IMR-90 (cell line): ENCODE results near the gene FOLR2. TPM values are rescaled to one million over a fixed set of nuclear protein-coding genes. Genes with fewer than 3 reads are reported as not detected.

Experiments
- ATAC-seq: fragments of 200-7000 bp; cut with Tn5 transposase; 2 replicates; pipeline ENCODE4 v1.9.1; 2020; ENCODE audit warnings: low read depth, mild to moderate bottlenecking, moderate library complexity
- BruUV-seq: library from RNA; stranded (reverse); fragments of 400-500 nt; replicated peaks from 2 replicates; lab custom pipeline; 2021; lab: Mats Ljungman, UMichigan
- CTCF ChIA-PET: fragments of 300-600 bp; formaldehyde crosslinking; extraction: SDS; loops from one replicate; lab custom pipeline; 2021; ENCODE audit warnings: antibody characterized with exemption; lab: Yijun Ruan, JAX
- POLR2A ChIA-PET: fragments of 300-600 bp; sonication (Branson Sonifier 250); formaldehyde crosslinking; loops from one replicate; lab custom pipeline; 2022; ENCODE audit warnings: antibody characterized with exemption; ENCODE audit not compliant: unreplicated experiment; lab: Charles Lee
- DNase-seq: peaks from one replicate; pipeline ENCODE4 v3.0.0; 2013
- H2AFZ ChIP-seq: replicated peaks from 2 replicates; pipeline ENCODE3; 2013; ENCODE audit warnings: low read length, mild to moderate bottlenecking; ENCODE audit not compliant: poor library complexity
- H2AK5ac ChIP-seq: 2 replicates; pipeline ENCODE4 v1.6.1; 2013; ENCODE audit warnings: low read depth, low read length, inconsistent platforms
- H2AK9ac ChIP-seq: replicated peaks from 2 replicates; pipeline ENCODE3; 2013; ENCODE audit warnings: mild to moderate bottlenecking, low read depth, low read length, moderate library complexity; ENCODE audit not compliant: poor library complexity
- H2BK120ac ChIP-seq: 2 replicates; pipeline ENCODE4 v1.6.1; 2013; ENCODE audit warnings: low read depth, low read length, inconsistent platforms
- H2BK15ac ChIP-seq: 3 replicates; pipeline ENCODE4 v1.6.1; 2013; ENCODE audit warnings: low read depth, low read length, inconsistent platforms
- H2BK20ac ChIP-seq: 2 replicates; pipeline ENCODE4 v1.6.1; 2013; ENCODE audit warnings: low read depth, mild to moderate bottlenecking, inconsistent platforms, low read length, moderate library complexity
- H2BK5ac ChIP-seq: 2 replicates; pipeline ENCODE4 v1.6.1; 2013; ENCODE audit warnings: mild to moderate bottlenecking, low read depth, low read length, inconsistent platforms; ENCODE audit not compliant: poor library complexity, severe bottlenecking
- H3K14ac ChIP-seq: replicated peaks from 2 replicates; pipeline ENCODE4 v1.6.1; 2013; ENCODE audit warnings: low read depth, low read length, inconsistent platforms
- H3K18ac ChIP-seq: 2 replicates; pipeline ENCODE4 v1.6.1; 2013; ENCODE audit warnings: low read depth, low read length, control low read depth
- H3K23ac ChIP-seq: 2 replicates; pipeline ENCODE4 v1.6.1; 2013; ENCODE audit warnings: low read depth, low read length, inconsistent platforms
- H3K27ac ChIP-seq: 2 replicates; pipeline ENCODE4 v1.5.1; 2013; ENCODE audit warnings: mild to moderate bottlenecking, control low read depth, low read length; ENCODE audit not compliant: insufficient read depth
- H3K27me3 ChIP-seq: 2 replicates; pipeline ENCODE4 v1.6.1; 2013; ENCODE audit warnings: low read length; ENCODE audit not compliant: control insufficient read depth, insufficient read depth
- H3K36me3 ChIP-seq: 2 replicates; pipeline ENCODE4 v1.6.1; 2013; ENCODE audit warnings: low read length, mixed read lengths; ENCODE audit not compliant: control insufficient read depth, insufficient read depth
- H3K4ac ChIP-seq: 2 replicates; pipeline ENCODE4 v1.6.1; 2013; ENCODE audit warnings: low read depth, low read length, inconsistent platforms
- H3K4me1 ChIP-seq: 2 replicates; pipeline ENCODE4 v1.6.1; 2013; ENCODE audit warnings: low read length, mixed read lengths; ENCODE audit not compliant: control insufficient read depth, insufficient read depth
- H3K4me2 ChIP-seq: 2 replicates; pipeline ENCODE4 v1.6.1; 2013; ENCODE audit warnings: low read depth, mild to moderate bottlenecking, control low read depth, low read length, moderate library complexity
- H3K4me3 ChIP-seq: 2 replicates; pipeline ENCODE4 v1.5.1; 2013; ENCODE audit warnings: low read depth, mild to moderate bottlenecking, control low read depth, low read length, moderate library complexity; ENCODE audit not compliant: insufficient read depth
- H3K56ac ChIP-seq: 2 replicates; pipeline ENCODE4 v1.6.1; 2013; ENCODE audit warnings: low read length, inconsistent platforms; ENCODE audit not compliant: insufficient read depth; ENCODE audit errors: extremely low read depth
- H3K79me1 ChIP-seq, 2 experiments: 2 replicates each; pipeline ENCODE4 v1.6.1; 2013; ENCODE audit warnings: low read length in 2 of 2, inconsistent platforms in 1 of 2, low read depth in 1 of 2
- H3K9ac ChIP-seq: 2 replicates; pipeline ENCODE4 v1.6.1; 2013; ENCODE audit warnings: low read depth, low read length, control low read depth
- H3K9me1 ChIP-seq: 2 replicates; pipeline ENCODE4 v1.6.1; 2013; ENCODE audit warnings: low read length, inconsistent platforms; ENCODE audit not compliant: insufficient read depth
- H3K9me3 ChIP-seq: 2 replicates; pipeline ENCODE4 v1.6.1; 2013; ENCODE audit warnings: low read length; ENCODE audit not compliant: control insufficient read depth, insufficient read depth
- H4K20me1 ChIP-seq: 2 replicates; pipeline ENCODE4 v1.6.1; 2013; ENCODE audit warnings: low read length, inconsistent platforms; ENCODE audit not compliant: insufficient read depth
- H4K5ac ChIP-seq: 2 replicates; pipeline ENCODE4 v1.6.1; 2013; ENCODE audit warnings: mild to moderate bottlenecking, low read depth, low read length, control low read depth
- H4K8ac ChIP-seq, 2 experiments: 2 replicates each; pipeline ENCODE4 v1.6.1; 2013; ENCODE audit warnings: low read depth in 2 of 2, low read length in 2 of 2, control low read depth in 1 of 2, inconsistent platforms in 1 of 2
- H4K91ac ChIP-seq: 2 replicates; pipeline ENCODE4 v1.6.1; 2013; ENCODE audit warnings: low read depth, low read length, inconsistent platforms; ENCODE audit not compliant: insufficient read depth
- CEBPB ChIP-seq: IDR thresholded peaks from 2 replicates; pipeline ENCODE4 v1.6.1; 2012; ENCODE audit warnings: low read depth, low read length, improper control_type of control experiment
- MAZ ChIP-seq: IDR thresholded peaks from 2 replicates; pipeline ENCODE4 v1.6.1; 2012; ENCODE audit warnings: low read depth, mild to moderate bottlenecking, low read length, improper control_type of control experiment, moderate library complexity, borderline replicate concordance
- MXI1 ChIP-seq: IDR thresholded peaks from 2 replicates; pipeline ENCODE4 v1.6.1; 2012; ENCODE audit warnings: low read depth, mild to moderate bottlenecking, low read length, moderate library complexity, borderline replicate concordance
- RFX5 ChIP-seq: IDR thresholded peaks from 2 replicates; pipeline ENCODE4 v1.8.0; 2012; ENCODE audit warnings: low read depth, mild to moderate bottlenecking, low read length, moderate library complexity
- WGBS, 2 experiments: methylation state at CpG; one replicate each; pipeline versions ENCODE4 v1.1.5 to v1.1.7; 2013; ENCODE audit warnings: missing lambda C conversion rate in 2 of 2; ENCODE audit not compliant: insufficient read length in 1 of 2; ENCODE audit errors: extremely low coverage in 2 of 2; 5-methylcytosine and 5-hydroxymethylcytosine counted together
- dilution Hi-C: fragments of 300-500 bp; cut with HindIII; formaldehyde crosslinking; loops from one replicate; pipeline ENCODE4 v1.14.3; 2018; ENCODE audit warnings: low sequenced_read_pairs; ENCODE audit not compliant: unreplicated experiment
- in situ Hi-C: fragments of 300-500 bp; cut with MboI; formaldehyde crosslinking; loops from 3 replicates; pipeline ENCODE4 v1.14.3; 2019; ENCODE audit warnings: low sequenced_read_pairs, inconsistent platforms, mixed read lengths
- intact Hi-C: fragments of 100-400 bp; cut with micrococcal nuclease; formaldehyde crosslinking; loops from 2 replicates; pipeline ENCODE4 v1.10.0; 2022
- polyA plus RNA-seq, 3 experiments: library from polyadenylated mRNA; depleted of rRNA; stranded (reverse); fragments of >200 nt; gene quantifications; 2 replicates each; pipeline ENCODE4 v1.2.3, GENCODE V29; 2012; ENCODE audit warnings: low replicate concordance in 1 of 3
- total RNA-seq: library from RNA; depleted of rRNA; stranded (reverse); fragments of >200 nt; gene quantifications from 2 replicates; pipeline ENCODE4 v1.2.3, GENCODE V29; 2012

The FOLR2 gene
- total and polyA plus RNA-seq, 2 of the 4 experiments (the other 2 are of a cell fraction), result not detected

GRCh38 chr11:72224564-72225410 is 8.2 kb downstream of the FOLR2 start, which contains the start of gene INPPL1:
TSS of gene INPPL1 (plus strand) at chr11:72224767. CDS start at chr11:72224985, 218 bp downstream.
- peaks cover 23 to 55% of the 10 kb centered on the region in 2 experiments; a peak in 3 of 4 replicates for H3K79me1 ChIP-seq
- H3K4ac ChIP-seq, result peak within 1 kb of the TSS; percentile 99
- peak within 1 kb of the TSS; percentile 100 for H2AK9ac ChIP-seq
- DNase-seq (no peak), ATAC-seq (peak; percentile 7)
- peak within 1 kb of the TSS; percentile 97 for H4K5ac ChIP-seq
- H3K4me3 ChIP-seq, result peak within 1 kb of the TSS; percentile 98
- H2AFZ ChIP-seq, result peak within 1 kb of the TSS; percentile 91
- H2BK5ac ChIP-seq, result peak within 1 kb of the TSS; percentile 95
- no peaks in the 10 kb centered on the region for H3K27me3 ChIP-seq
- peaks cover 30% of the 10 kb centered on the region for H3K36me3 ChIP-seq
- peak within 1 kb of the TSS; percentile 98 for H3K9ac ChIP-seq
- H3K23ac ChIP-seq, result peak within 1 kb of the TSS; percentile 98
- H3K14ac ChIP-seq, result peak within 1 kb of the TSS; percentile 100
- peak within 1 kb of the TSS; percentile 37 for H2BK120ac ChIP-seq
- peak within 1 kb of the TSS; percentile 96 for H3K27ac ChIP-seq
- peaks cover 6% of the 10 kb centered on the region; the same call in 1 of the 2 replicates for H3K4me1 ChIP-seq
- peak within 1 kb of the TSS; percentile 94 for H3K18ac ChIP-seq
- no TSS peak for BruUV-seq
- CTCF ChIA-PET, result interaction anchor here (0.5 to 1.5 kb wide), 3 partner anchors 42 to 220 kb away, joined by 3 to 4 read pairs (median 4); no protein-coding TSS in a partner anchor
- intact Hi-C loops (loop anchor here (1.0 kb wide), 1 partner anchor 199 kb away; no protein-coding TSS in a partner anchor), in situ Hi-C loops (no loop called here), dilution Hi-C loops (no loop called here)
- H2AK5ac ChIP-seq, result peak within 1 kb of the TSS; percentile 93
- peak within 1 kb of the TSS; percentile 97 for H4K91ac ChIP-seq
- TF ChIP-seq MAZ, result peak; percentile 22; the same call in 1 of the 2 replicates
- TF ChIP-seq MXI1, result peak; percentile 30; the same call in 1 of the 2 replicates
- TF ChIP-seq CEBPB, result no peak
- no peak for TF ChIP-seq RFX5
- peak within 1 kb of the TSS; percentile 93 for H3K56ac ChIP-seq
- H3K4me2 ChIP-seq, result peak within 1 kb of the TSS; percentile 99
- peaks cover 45% of the 10 kb centered on the region for H4K20me1 ChIP-seq
- POLR2A ChIA-PET, result interaction anchor here (0.6 to 1.1 kb wide), 2 partner anchors 10 to 11 kb away, joined by 3 read pairs; no protein-coding TSS in a partner anchor
- peak within 1 kb of the TSS; percentile 95 to 99 for H4K8ac ChIP-seq
- H3K9me1 ChIP-seq, result peaks cover 7% of the 10 kb centered on the region; the same call in 1 of the 2 replicates
- 0% methylated on average over 14 of the region's 81 CpGs; no CpG with 5 or more reads in 1 of the 2 experiments for WGBS, 2 experiments
- no peaks in the 10 kb centered on the region for H3K9me3 ChIP-seq
- H2BK20ac ChIP-seq, result no peak within 1 kb of the TSS
- H2BK15ac ChIP-seq, result peak within 1 kb of the TSS; percentile 88; the same call in 2 of the 3 replicates
